GM23248 (cell line): ENCODE data around the gene DNASE2B. TPM values are rescaled to one million over a fixed set of nuclear protein-coding genes. Genes with fewer than 3 reads are reported as not detected.

Experiments
- DNase-seq: peaks from one replicate; pipeline ENCODE4 v3.0.0-alpha.2; 2015
- H2AFZ ChIP-seq: fragments of 200-600 bp; sonication (generic); 2 replicates; pipeline ENCODE4 v1.6.1; 2016; ENCODE audit warnings: antibody characterized with exemption
- H3F3A ChIP-seq: fragments of 200-600 bp; sonication (generic); 2 replicates; pipeline ENCODE4 v1.6.1; 2016; ENCODE audit warnings: mild to moderate bottlenecking, antibody characterized with exemption, mixed run types; ENCODE audit not compliant: insufficient read depth
- H3K27ac ChIP-seq: fragments of 200-600 bp; sonication (generic); 2 replicates; pipeline ENCODE4 v1.5.1; 2016; ENCODE audit warnings: mild to moderate bottlenecking
- H3K27me3 ChIP-seq: fragments of 200-600 bp; sonication (generic); replicated peaks from 2 replicates; pipeline ENCODE4 v1.6.1; 2016; ENCODE audit warnings: mild to moderate bottlenecking; ENCODE audit not compliant: insufficient read depth
- H3K36me3 ChIP-seq: fragments of 200-600 bp; sonication (generic); 2 replicates; pipeline ENCODE4 v1.6.1; 2016; ENCODE audit warnings: low read depth, mild to moderate bottlenecking
- H3K4me1 ChIP-seq: fragments of 200-600 bp; sonication (generic); 2 replicates; pipeline ENCODE4 v1.6.1; 2016; ENCODE audit warnings: mild to moderate bottlenecking; ENCODE audit not compliant: insufficient read depth
- H3K4me2 ChIP-seq: fragments of 200-600 bp; sonication (generic); one replicate; pipeline ENCODE4 v1.6.1; 2016; ENCODE audit warnings: mild to moderate bottlenecking; ENCODE audit not compliant: unreplicated experiment
- H3K4me3 ChIP-seq: fragments of 200-600 bp; sonication (generic); 2 replicates; pipeline ENCODE4 v1.5.1; 2016; ENCODE audit warnings: mild to moderate bottlenecking
- H3K79me2 ChIP-seq: fragments of 200-600 bp; sonication (generic); 2 replicates; pipeline ENCODE4 v1.6.1; 2016; ENCODE audit warnings: mild to moderate bottlenecking; ENCODE audit not compliant: insufficient read depth
- H3K9ac ChIP-seq: fragments of 200-600 bp; sonication (generic); 2 replicates; pipeline ENCODE4 v1.6.1; 2016; ENCODE audit warnings: mild to moderate bottlenecking
- H3K9me2 ChIP-seq: fragments of 200-600 bp; sonication (generic); 2 replicates; pipeline ENCODE4 v1.6.1; 2016; ENCODE audit warnings: mixed run types, mild to moderate bottlenecking, moderate library complexity; ENCODE audit not compliant: insufficient read depth
- H3K9me3 ChIP-seq: fragments of 200-600 bp; sonication (generic); one replicate; pipeline ENCODE4 v1.6.1; 2017; ENCODE audit warnings: low read depth
- H4K20me1 ChIP-seq: fragments of 200-600 bp; sonication (generic); 2 replicates; pipeline ENCODE4 v1.6.0; 2016; ENCODE audit not compliant: insufficient read depth
- EZH2 ChIP-seq: fragments of 200-600 bp; sonication (generic); IDR thresholded peaks from 2 replicates; pipeline ENCODE4 v1.6.1; 2018; ENCODE audit warnings: antibody characterized with exemption, mild to moderate bottlenecking; ENCODE audit not compliant: insufficient read depth, poor library complexity, severe bottlenecking
- EZH2phosphoT487 ChIP-seq: fragments of 200-600 bp; sonication (generic); IDR thresholded peaks from 2 replicates; pipeline ENCODE4 v1.6.1; 2018; ENCODE audit warnings: antibody characterized with exemption, moderate library complexity, mild to moderate bottlenecking, low read depth; ENCODE audit not compliant: insufficient read depth
- WGBS, 2 experiments: methylation state at CpG; one replicate each; pipeline ENCODE4 v1.1.6; 2015 to 2017; ENCODE audit warnings: low lambda C conversion rate in 2 of 2, low coverage in 1 of 2; ENCODE audit errors: missing lambda C conversion rate in 2 of 2; 5-methylcytosine and 5-hydroxymethylcytosine counted together
- in situ Hi-C: fragments of 300-500 bp; cut with MboI; formaldehyde crosslinking; loops from 2 replicates; pipeline ENCODE4 v1.15.0; 2020
- polyA plus RNA-seq: library from polyadenylated mRNA; unstranded; fragments of >200 nt; fragmentation: Nextera tagmentation; extraction: Ambion mirVana; gene quantifications from 2 replicates; pipeline ENCODE4 v1.2.1, GENCODE V29; 2016
- total RNA-seq: library from RNA; depleted of rRNA; stranded (reverse); fragments of >200 nt; shearing (Covaris generic); gene quantifications from 2 replicates; pipeline ENCODE4 v1.2.3, GENCODE V29; 2014; rRNA removed

Gene DNASE2B
- total RNA-seq (not detected in 2 replicates), polyA plus RNA-seq (not detected in 2 replicates)

- Histone ChIP-seq H3K4me2 (no peak within 1 kb of the TSS), H3F3A (no peaks in the 10 kb centered on the region), H2AFZ (no peak within 1 kb of the TSS), H4K20me1 (no peaks in the 10 kb centered on the region), H3K27me3 (no peaks in the 10 kb centered on the region), H3K9ac (no peak within 1 kb of the TSS), H3K79me2 (no peaks in the 10 kb centered on the region), H3K4me1 (peaks cover 10% of the 10 kb centered on the region), H3K4me3 (no peak within 1 kb of the TSS), H3K36me3 (no peaks in the 10 kb centered on the region), H3K9me2 (no peaks in the 10 kb centered on the region), H3K9me3 (no peaks in the 10 kb centered on the region), H3K27ac (no peak within 1 kb of the TSS)
- TF ChIP-seq EZH2, result no peak
- no peak for TF ChIP-seq EZH2phosphoT487
- WGBS, 2 experiments, result 91 to 95% methylated on average over 11 of the region's 11 CpGs
- in situ Hi-C loops, result no loop called here
- no peak for DNase-seq
Measured at GRCh38 chr1:84398175-84399155, at the start of gene DNASE2B. Gene DNASE2B (plus strand): TSS chr1:84398484. CDS start chr1:84398565, 81 bp downstream.

GRCh38 chr1:84348759-84349158, 49.5 kb upstream of the DNASE2B start:
- Histone ChIP-seq H3K79me2 (no peaks in the 10 kb centered on the region), H3K4me2 (no peak overlapping the region), H3K36me3 (no peaks in the 10 kb centered on the region), H3K9me3 (no peaks in the 10 kb centered on the region), H3K9me2 (no peaks in the 10 kb centered on the region), H3K27me3 (no peaks in the 10 kb centered on the region), H3K4me1 (peaks cover 44% of the 10 kb centered on the region), H2AFZ (no peak overlapping the region), H3F3A (peaks cover 30% of the 10 kb centered on the region; the same call in 1 of the 2 replicates), H3K27ac (no peak overlapping the region), H4K20me1 (no peaks in the 10 kb centered on the region), H3K9ac (no peak overlapping the region), H3K4me3 (no peak overlapping the region)
- 94 to 100% methylated on average over 1 of the region's 1 CpG for WGBS, 2 experiments
- in situ Hi-C loops, result no loop called here
- DNase-seq, result peak; percentile 6
- TF ChIP-seq EZH2phosphoT487 (no peak), EZH2 (no peak)

GRCh38 chr1:84350104-84350503, 48.2 kb upstream of the DNASE2B start:
- TF ChIP-seq EZH2phosphoT487 (no peak), EZH2 (no peak)
- Histone ChIP-seq H3K4me2 (no peak overlapping the region), H3K27me3 (no peaks in the 10 kb centered on the region), H3K36me3 (no peaks in the 10 kb centered on the region), H3K4me1 (peaks cover 37% of the 10 kb centered on the region), H3K79me2 (no peaks in the 10 kb centered on the region), H4K20me1 (no peaks in the 10 kb centered on the region), H3K9me3 (no peaks in the 10 kb centered on the region), H3F3A (peaks cover 29% of the 10 kb centered on the region; the same call in 1 of the 2 replicates), H3K9ac (no peak overlapping the region), H3K9me2 (no peaks in the 10 kb centered on the region), H3K27ac (no peak overlapping the region), H3K4me3 (no peak overlapping the region), H2AFZ (no peak overlapping the region)
- 61 to 64% methylated on average over 3 of the region's 3 CpGs for WGBS, 2 experiments
- DNase-seq, result no peak
- in situ Hi-C loops, result no loop called here

GRCh38 chr1:84350550-84350949, 47.7 kb upstream of the DNASE2B start:
- Histone ChIP-seq H3K9ac (no peak overlapping the region), H4K20me1 (no peaks in the 10 kb centered on the region), H2AFZ (no peak overlapping the region), H3K9me3 (no peaks in the 10 kb centered on the region), H3K27me3 (no peaks in the 10 kb centered on the region), H3K27ac (no peak overlapping the region), H3K4me1 (peaks cover 36% of the 10 kb centered on the region), H3K36me3 (no peaks in the 10 kb centered on the region), H3K9me2 (no peaks in the 10 kb centered on the region), H3K4me2 (no peak overlapping the region), H3F3A (peaks cover 28% of the 10 kb centered on the region; the same call in 1 of the 2 replicates), H3K79me2 (no peaks in the 10 kb centered on the region), H3K4me3 (no peak overlapping the region)
- 86 to 88% methylated on average over 3 of the region's 3 CpGs for WGBS, 2 experiments
- TF ChIP-seq EZH2phosphoT487 (no peak), EZH2 (no peak)
- in situ Hi-C loops, result no loop called here
- no peak for DNase-seq
